Stimulated activated CD8-positive, alpha-beta memory T cell treated with anti-CD3 and anti-CD28 coated beads, Interleukin-15, amount 100 ng/mL, for 24 hours (primary cell): Measurements from ENCODE around the gene BUB1B.
"Not testable (repeated sequence)": the region's sequence is repeated elsewhere in the genome, so short reads cannot be mapped to it uniquely, and the experiment has no call there.

Source experiments
- DNase-seq: peaks from one replicate; pipeline ENCODE4 v3.0.0-alpha.2; 2020; ENCODE audit warnings: low read depth

BUB1B gene, protein sequence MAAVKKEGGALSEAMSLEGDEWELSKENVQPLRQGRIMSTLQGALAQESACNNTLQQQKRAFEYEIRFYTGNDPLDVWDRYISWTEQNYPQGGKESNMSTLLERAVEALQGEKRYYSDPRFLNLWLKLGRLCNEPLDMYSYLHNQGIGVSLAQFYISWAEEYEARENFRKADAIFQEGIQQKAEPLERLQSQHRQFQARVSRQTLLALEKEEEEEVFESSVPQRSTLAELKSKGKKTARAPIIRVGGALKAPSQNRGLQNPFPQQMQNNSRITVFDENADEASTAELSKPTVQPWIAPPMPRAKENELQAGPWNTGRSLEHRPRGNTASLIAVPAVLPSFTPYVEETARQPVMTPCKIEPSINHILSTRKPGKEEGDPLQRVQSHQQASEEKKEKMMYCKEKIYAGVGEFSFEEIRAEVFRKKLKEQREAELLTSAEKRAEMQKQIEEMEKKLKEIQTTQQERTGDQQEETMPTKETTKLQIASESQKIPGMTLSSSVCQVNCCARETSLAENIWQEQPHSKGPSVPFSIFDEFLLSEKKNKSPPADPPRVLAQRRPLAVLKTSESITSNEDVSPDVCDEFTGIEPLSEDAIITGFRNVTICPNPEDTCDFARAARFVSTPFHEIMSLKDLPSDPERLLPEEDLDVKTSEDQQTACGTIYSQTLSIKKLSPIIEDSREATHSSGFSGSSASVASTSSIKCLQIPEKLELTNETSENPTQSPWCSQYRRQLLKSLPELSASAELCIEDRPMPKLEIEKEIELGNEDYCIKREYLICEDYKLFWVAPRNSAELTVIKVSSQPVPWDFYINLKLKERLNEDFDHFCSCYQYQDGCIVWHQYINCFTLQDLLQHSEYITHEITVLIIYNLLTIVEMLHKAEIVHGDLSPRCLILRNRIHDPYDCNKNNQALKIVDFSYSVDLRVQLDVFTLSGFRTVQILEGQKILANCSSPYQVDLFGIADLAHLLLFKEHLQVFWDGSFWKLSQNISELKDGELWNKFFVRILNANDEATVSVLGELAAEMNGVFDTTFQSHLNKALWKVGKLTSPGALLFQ

GRCh38 chr15:40160689-40161688, at the start of gene BUB1B:
Gene BUB1B, plus strand, starts transcription at chr15:40161069. Its CDS starts 152 bp downstream, at chr15:40161221.
- DNase-seq: peak; percentile 80

DNA sequence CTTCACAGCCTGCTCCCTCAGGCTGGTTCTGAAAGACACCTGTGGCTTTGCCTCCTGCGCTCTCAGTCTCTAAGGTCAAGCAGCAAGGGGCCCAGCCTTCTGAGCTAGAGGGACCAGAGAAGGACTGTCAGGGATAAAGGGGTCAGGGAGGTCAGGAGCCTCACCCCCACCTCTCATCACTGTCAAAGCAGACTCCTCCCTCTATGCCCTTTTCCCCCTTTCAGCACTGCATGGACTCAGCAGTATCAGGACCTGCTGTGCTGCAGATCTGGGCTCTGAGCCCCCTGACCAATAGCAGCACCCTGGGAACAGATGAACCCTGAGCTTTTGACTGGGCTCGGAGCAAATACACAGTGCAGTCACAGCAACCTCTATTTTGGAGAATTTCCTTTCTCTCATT, 49.0 kb upstream of the BUB1B start:
- no peak for DNase-seq

GRCh38 chr15:40112789-40113188, 48.1 kb upstream of the BUB1B start:
- DNase-seq: no peak

GRCh38 chr15:40114218-40114617, 46.7 kb upstream of the BUB1B start:
- DNase-seq: no peak

- DNase-seq: not testable (repeated sequence)
These were observed 45.8 kb upstream of the BUB1B start for GRCh38 chr15:40115106-40115505.

DNA sequence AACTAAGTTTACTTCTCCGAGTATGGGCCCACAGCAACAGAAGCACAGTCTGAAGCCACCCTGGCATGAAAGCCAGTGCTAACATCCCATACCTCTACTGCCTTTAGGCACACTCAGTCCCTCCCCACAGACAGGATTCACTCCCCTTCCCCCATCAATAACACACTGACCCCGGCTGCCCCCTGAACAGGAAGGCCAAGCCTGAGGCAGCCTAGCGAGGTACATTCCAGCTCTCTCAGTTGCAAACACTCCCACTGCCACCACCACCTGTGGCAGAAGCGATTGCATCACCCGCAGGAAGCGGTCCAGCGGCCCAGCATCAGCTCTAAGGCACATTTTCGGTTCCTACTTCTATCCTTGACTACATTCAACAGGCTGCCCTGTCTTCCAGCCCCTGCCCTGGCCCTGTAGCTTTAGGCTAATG, 45.2 kb upstream of the BUB1B start:
- no peak for DNase-seq

- DNase-seq: no peak
These were observed 42.4 kb upstream of the BUB1B start for GRCh38 chr15:40118473-40118872.

- DNase-seq: no peak
These were observed 38.8 kb upstream of the BUB1B start for GRCh38 chr15:40121911-40122638.

GRCh38 chr15:40122989-40123388, 37.9 kb upstream of the BUB1B start:
- DNase-seq: not testable (repeated sequence)

- not testable (repeated sequence) for DNase-seq
These were observed 37.0 kb upstream of the BUB1B start for GRCh38 chr15:40123863-40124262.

- not testable (repeated sequence) for DNase-seq
These were observed 36.5 kb upstream of the BUB1B start for GRCh38 chr15:40124333-40124732.

DNA sequence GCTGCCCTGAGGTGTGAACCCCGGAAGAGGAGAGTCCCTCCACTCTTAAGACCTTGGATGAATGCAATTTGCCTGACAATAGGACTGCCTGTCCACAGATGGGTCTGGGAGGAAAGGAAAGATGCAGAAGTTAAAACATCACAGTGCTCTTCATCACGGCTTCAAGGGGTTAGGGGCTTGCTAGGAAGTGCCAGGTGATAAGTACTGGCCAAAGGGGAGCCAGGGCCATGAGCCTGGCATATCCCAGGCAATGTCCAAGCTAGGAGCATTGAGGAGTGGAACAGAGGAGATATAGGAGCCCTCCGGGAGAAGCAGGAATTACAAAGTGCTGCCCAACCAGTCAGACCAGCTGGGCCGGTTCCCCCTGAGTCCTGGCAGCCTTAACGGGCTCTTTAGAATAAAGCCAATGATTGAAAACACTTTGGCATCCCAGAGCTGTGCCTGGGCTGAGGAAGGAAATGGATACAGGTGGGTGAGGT, 36.0 kb upstream of the BUB1B start:
- not testable (repeated sequence) for DNase-seq

DNA sequence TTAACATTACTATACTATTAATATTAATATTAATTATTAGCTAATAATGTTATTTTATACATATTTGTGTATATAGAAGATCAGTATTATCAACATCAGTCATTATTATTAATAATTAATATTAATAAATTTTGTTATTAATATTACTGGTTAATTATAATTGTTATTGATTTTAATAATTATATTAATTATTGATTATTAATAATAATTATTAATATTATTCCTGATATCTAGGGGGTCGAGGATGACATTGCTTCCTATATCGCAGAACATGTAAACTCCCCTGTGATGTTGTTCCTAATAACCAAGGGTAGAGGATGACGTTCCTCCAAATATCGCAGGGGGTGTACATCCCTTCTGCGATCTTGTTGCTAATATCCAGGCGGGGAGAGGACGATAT, 34.9 kb upstream of the BUB1B start:
- no peak for DNase-seq

- no peak for DNase-seq
These were observed 31.9 kb upstream of the BUB1B start for GRCh38 chr15:40128766-40129660.

GRCh38 chr15:40130118-40130517, 30.8 kb upstream of the BUB1B start:
- no peak for DNase-seq

DNA sequence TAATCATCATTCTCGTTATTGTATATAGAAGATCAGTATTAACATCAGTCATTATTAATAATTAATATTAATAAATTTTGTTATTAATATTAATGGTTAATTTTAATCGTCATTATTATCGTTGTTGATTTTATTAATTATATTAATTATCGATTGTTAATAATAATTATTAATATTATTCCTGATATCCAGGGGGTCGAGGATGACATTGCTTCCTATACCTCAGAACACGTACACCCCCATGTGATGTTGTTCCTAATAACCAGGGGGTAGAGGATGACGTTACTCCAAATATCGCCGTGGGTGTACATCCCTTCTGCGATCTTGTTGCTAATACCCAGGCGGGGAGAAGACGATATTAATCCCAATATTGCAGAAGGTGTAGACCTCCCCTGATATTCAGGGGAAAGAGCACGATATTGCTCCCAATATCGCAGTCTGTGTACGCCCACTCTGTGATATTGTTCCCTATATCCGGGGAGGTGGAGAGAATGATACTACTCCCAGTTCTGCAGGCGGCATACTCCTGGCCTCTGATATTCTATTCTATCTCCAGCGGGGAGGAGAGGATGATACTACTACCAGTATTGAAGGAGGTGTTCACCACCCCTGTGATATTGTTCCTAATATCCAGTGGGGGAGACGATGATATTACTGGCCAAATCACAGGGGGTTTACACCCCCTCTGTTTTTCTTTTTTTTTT, 29.9 kb upstream of the BUB1B start:
- DNase-seq: no peak

DNA sequence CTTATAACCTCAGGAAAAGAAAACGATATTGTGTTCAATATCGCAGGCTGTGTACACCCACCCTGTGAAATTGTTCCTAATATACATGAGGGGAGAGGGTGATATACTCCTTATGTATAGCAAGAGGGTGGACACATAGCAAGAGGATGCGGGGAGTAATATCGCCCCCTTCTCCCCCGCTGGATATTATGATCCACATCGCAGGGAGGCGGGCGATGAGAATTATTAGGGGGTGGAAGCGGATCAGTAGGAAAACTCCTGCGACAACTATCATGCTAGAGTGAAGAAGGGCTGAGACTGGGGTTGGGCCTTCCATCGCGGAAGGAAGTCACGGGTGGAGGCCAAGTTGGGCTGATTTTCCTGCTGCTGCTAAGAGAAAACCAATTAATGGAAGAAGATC, 27.3 kb upstream of the BUB1B start:
- DNase-seq: no peak

DNA sequence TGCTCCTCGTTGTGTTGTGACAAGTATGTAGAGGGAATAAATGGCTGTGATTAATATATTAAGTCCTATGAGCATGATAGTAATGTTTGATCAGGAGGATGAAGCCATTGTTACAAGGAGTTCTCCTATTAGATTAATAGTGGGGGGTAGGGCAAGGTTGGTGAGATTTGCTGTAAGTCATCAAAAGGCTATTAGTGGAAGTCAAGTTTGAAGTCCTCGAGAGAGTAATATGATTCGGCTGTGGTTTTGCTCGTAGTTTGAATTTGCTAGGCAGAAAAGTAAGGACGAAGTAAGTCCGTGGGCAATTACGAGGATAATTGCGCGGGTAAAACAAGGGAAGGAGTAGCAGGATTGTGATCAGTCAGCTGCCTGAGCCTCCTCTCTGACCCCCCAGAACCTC, 26.0 kb upstream of the BUB1B start:
- no peak for DNase-seq
